Measurements from ENCODE around the gene NRROS.
"Not testable (repeated sequence)": the region's sequence is repeated elsewhere in the genome, so short reads cannot be mapped to it uniquely, and the experiment has no call there.

Gene NRROS

GRCh38 chr3:196624067-196624790 is 15.3 kb upstream of the NRROS start:
- in situ Hi-C loops (cut with MboI; ENCODE audit: low sequenced_read_pairs) = no loop called here

GRCh38 chr3:196624907-196625306 is 14.6 kb upstream of the NRROS start:
- in situ Hi-C loops (cut with MboI; ENCODE audit: low sequenced_read_pairs) = no loop called here

DNA sequence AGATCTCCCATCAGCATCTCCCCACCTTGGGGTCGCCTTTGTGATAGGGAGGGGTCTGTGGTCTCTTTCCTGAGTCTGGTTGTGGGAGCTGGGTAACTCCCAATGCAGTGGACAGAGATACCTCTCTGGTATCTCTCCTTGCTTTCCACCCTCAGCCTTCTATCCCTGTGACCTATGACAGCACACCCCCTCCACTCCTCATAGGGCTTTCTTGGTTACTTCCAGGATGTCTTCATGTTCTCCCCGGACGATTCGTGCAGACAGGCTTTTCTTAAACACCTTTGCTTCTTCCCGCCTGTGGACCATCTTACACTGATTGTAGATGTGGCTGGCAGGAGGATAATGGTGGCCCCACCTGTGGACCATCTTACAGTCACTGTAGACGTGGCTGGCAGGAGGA is 14.2 kb upstream of the NRROS start:
- in situ Hi-C loops (cut with MboI; ENCODE audit: low sequenced_read_pairs) = no loop called here

DNA sequence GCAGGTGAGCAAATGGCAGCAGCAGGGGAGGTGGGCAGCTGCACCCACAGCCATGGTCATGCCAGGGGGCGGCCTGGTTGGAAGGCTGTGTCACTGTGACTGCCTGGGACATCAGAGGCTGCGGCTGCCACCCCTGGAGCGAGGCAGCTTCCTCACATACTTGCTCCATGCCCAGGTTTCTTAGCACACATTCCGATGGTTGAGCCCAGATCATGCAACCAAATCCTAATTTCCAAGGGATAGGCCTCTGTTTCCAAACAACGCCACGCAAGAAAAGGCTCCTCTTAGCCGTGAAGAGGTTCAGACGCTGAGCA is 11.6 kb upstream of the NRROS start:
- in situ Hi-C loops (cut with MboI; ENCODE audit: low sequenced_read_pairs) = no loop called here

GRCh38 chr3:196629228-196629627 is 10.3 kb upstream of the NRROS start:
- in situ Hi-C loops (cut with MboI; ENCODE audit: low sequenced_read_pairs) = no loop called here

DNA sequence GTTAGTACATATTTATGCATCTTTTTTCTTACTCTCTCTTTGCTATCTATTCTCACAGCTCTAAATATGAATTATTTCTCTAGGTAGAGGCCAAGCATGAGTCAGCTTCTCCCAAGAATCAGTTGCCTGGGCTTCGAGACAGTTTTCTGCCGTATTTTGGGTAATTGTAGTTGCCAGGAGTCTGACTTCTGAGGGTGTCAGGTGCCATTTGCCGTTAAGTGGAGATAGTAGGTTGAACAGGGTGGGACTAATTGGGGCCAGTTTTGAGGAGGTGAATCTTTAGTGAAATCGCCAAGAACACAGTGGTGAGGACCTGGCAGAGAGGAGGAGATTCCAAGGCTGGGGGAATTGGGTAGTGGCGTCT is 7.8 kb upstream of the NRROS start:
- in situ Hi-C loops (cut with MboI; ENCODE audit: low sequenced_read_pairs) = no loop called here

- in situ Hi-C loops (cut with MboI; ENCODE audit: low sequenced_read_pairs) = no loop called here
These were observed 7.3 kb upstream of the NRROS start for GRCh38 chr3:196632046-196632751.

DNA sequence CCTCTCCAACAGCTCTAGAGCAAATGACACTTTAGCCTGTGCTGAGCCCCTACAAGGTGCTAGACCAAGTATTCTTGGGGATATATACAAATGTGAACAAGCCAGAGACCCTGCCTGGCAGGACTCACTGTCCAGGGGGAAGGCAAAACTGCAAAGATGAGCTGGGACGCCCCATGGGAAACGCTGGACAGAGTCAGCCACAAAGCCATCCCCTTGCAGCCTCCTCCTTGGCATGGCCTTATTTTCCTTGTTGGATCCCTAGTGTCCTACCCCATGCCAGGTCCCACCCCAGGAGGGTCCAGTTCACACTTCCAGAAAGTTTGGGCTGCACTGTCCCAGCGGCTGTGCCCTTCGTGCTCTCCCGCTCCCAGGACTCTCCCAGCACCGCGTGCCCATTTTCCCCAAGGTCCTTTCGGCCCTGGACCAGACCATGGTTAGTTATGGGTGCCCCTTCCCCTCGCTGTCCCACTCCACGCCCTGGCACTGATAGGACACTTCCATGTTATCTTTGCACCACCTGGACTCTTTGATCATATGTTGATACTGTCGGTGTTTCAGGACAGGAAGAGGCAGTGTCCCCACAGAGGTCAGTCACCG is 5.8 kb upstream of the NRROS start:
- in situ Hi-C loops (cut with MboI; ENCODE audit: low sequenced_read_pairs) = no loop called here

- in situ Hi-C loops (cut with MboI; ENCODE audit: low sequenced_read_pairs) = no loop called here
These were observed 5.3 kb upstream of the NRROS start for GRCh38 chr3:196634224-196634623.

DNA sequence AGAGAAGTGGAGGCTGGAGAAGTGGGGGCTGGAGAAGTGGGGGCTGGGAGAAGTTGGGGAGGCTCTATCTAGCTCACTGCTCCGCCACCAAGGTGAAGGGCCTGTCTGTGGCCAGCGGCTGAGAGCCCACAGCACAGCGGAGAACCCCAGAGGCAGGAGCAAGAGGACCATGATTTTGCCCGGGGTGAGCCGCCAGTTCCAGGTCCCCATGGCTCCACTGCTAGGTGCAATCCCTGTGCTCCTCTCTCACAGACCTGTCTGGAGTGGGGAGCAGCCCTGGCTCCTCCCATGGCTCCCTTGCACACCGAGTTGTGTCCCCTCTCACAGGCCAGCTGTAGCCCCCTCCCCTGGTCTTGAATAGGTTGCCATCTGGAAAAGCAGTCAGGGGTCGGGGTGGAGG is 4.7 kb upstream of the NRROS start:
- in situ Hi-C loops (cut with MboI; ENCODE audit: low sequenced_read_pairs) = no loop called here

DNA sequence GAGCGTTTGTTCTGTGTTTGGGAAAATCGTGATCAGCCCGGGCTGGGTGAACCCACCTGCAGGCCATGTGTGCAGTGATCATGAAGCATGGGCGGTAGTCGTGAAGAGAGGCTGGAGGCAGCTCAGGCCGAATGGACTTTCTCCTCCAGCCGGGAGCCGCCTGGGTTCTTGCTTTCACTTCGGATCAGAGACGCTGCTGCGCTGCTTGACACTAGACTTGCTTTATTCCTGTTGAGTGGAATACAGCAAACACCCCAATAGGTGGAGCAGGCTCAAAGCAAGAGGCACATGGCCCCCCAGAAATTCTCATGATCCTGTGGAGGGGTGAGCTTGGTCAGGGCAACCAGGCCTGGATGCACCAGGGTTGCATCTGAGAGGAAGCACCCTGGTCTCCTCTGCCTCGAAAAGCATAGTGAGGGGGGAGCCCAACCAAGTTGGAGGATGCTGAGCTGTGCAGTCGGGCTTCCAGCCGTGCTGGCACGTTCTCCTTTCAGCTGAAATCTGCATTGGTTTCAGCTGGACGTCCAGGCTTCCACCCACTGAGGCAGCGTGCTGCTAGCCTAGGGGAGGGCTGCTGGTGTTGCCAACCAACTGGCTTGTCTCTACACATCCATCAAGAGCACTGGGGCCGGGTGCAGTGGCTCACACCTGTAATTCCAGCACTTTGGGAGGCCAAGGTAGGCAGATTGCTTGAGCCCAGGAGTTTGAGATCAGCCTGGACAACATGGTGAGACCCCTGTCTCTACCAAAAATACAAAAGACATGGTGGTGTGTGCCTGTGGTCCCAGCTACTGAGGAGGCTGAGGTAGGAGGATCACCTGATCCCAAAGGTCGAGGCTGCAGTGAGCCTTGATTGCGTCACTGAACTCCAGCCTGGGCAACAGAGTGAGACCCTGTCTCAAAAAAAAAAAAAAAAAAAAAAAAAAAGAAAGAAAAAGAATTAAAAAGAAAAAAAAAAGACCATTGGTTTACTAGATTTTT is 2.8 kb upstream of the NRROS start:
- in situ Hi-C loops (cut with MboI; ENCODE audit: low sequenced_read_pairs) = no loop called here

DNA sequence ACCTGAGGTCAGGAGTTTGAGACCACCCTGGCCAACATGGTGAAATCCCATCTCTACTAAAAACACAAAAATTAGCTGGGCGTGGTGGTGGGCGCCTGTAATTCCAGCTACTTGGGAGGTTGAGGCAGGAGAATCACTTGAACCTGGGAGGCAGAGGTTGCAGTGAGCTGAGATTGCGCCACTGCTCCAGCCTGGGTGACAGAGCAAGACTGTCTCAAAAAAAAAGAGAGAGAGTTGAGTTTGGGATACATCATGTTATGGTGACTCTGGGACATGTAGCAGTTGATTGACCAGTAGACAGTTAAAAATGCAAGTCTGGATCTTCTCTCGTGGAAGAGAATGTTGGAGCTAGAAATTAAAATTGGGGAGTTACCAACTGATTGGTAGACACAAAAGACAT is 1.6 kb upstream of the NRROS start:
- in situ Hi-C loops (cut with MboI; ENCODE audit: low sequenced_read_pairs) = not testable (repeated sequence)

DNA sequence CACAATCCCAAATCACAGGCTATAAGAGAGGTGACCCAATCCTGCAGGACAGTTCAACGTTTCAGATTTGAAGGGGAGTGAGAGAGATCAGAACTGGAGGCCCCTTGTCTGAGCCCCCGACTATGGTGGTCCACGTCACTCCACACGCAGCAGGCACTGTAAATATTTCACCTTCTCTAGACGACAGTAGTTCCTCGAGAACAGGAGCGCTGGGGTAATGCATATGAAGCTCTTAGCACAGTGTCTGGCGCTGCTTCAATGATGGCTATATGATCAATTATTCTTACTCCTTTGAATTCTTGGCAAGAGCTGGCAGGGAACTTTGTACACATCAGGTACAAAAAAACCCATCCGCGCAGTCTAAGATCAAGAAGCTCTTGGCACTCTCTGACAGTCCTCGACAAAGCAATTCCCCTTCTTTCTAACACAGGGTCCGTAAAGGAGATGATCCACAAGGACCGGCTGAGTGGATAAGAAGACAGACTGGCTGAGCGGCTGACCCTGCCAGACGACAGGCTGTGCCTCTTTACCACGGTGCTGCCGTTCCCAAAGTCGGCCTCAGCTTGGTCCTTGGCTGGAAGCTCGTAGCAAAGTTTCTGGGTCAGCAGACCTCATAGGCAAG is 522 bp upstream of the NRROS start:
- in situ Hi-C loops (cut with MboI; ENCODE audit: low sequenced_read_pairs) = no loop called here

DNA sequence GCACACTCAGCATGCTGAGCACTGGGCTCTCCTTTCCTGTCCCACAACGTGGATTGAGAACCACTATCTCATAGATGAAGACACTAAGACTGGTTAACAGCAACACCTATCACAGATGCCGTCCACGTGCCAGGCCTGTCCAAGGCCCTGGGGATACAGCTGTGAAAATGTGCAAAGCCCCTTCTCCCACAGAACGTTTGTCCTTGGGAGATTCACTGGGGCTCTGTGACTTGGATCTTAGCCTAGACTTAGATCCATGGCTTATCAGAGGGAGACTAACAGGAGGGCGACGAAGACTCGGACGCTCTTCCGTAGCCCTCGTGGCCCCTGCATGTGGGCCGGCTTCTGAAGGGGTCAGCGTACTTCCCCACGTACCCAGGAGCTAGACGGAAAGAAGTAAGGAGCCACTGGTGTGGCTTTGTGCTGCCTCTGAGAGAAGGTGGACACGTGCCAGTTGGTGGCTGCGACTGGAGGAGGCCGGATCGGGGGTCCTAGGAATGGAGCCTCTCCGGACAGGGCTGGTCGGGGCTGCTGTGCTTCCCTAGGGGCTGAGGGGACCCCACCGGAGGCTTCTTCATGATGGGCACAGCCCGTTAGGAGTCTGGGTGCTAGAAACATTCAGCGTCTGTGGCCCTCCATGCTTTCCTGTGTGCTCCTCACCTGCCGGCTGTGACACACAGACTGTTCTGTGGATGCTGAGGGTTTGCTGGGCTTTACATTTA is 964 bp downstream of the NRROS start:
- in situ Hi-C loops (cut with MboI; ENCODE audit: low sequenced_read_pairs) = no loop called here

GRCh38 chr3:196641333-196642054 is 2.0 kb downstream of the NRROS start:
- in situ Hi-C loops (cut with MboI; ENCODE audit: low sequenced_read_pairs) = no loop called here

DNA sequence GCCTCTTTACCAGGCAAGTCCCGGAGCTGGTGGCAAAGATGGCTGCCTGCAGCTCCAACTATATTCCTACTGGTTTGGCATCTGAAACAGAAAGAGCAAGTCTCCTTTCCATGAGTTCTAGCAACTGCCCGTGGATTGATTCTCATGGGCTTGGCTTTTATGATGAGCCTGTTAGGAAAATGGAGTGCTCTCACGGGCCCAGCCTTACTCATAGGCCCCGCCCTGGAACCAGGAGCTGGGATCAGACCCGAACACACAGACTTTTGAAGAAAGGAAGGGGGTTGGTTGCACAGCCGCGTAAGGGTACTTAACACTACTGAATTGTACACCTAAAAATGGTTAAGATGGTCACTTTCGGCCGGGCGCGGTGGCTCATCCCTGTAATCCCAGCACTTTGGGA is 2.9 kb downstream of the NRROS start:
- in situ Hi-C loops (cut with MboI; ENCODE audit: low sequenced_read_pairs) = no loop called here

GRCh38 chr3:196643201-196643749 is 3.8 kb downstream of the NRROS start:
- in situ Hi-C loops (cut with MboI; ENCODE audit: low sequenced_read_pairs) = no loop called here

GRCh38 chr3:196643761-196644160 is 4.3 kb downstream of the NRROS start:
- in situ Hi-C loops (cut with MboI; ENCODE audit: low sequenced_read_pairs) = no loop called here

GRCh38 chr3:196645096-196645495 is 5.6 kb downstream of the NRROS start:
- in situ Hi-C loops (cut with MboI; ENCODE audit: low sequenced_read_pairs) = no loop called here
